Ishikawa (cell line): ENCODE results near the gene PLCG1.

ENCODE experiments used
- CEBPB ChIP-seq: IDR thresholded peaks from 2 replicates; pipeline ENCODE4 v1.6.1; 2012
- CREB1 ChIP-seq: IDR thresholded peaks from 2 replicates; pipeline ENCODE4 v1.6.1; 2012; ENCODE audit warnings: low read depth
- EGR1 ChIP-seq: IDR thresholded peaks from 2 replicates; pipeline ENCODE4 v1.6.1; 2012
- EP300 ChIP-seq: IDR thresholded peaks from 2 replicates; pipeline ENCODE4 v1.6.1; 2012; ENCODE audit warnings: borderline replicate concordance
- FOXM1 ChIP-seq: IDR thresholded peaks from 2 replicates; pipeline ENCODE4 v1.6.1; 2012; ENCODE audit warnings: low read depth, borderline replicate concordance
- MAX ChIP-seq: IDR thresholded peaks from 2 replicates; pipeline ENCODE4 v1.6.1; 2012
- NFIC ChIP-seq: IDR thresholded peaks from 2 replicates; pipeline ENCODE4 v1.6.1; 2012
- RAD21 ChIP-seq: IDR thresholded peaks from 2 replicates; pipeline ENCODE4 v1.6.1; 2012; ENCODE audit warnings: low read depth
- REST ChIP-seq: IDR thresholded peaks from 2 replicates; pipeline ENCODE4 v1.6.1; 2012; ENCODE audit warnings: low read depth, mild to moderate bottlenecking
- TAF1 ChIP-seq: IDR thresholded peaks from 2 replicates; pipeline ENCODE4 v1.6.1; 2012; ENCODE audit warnings: low read depth, mild to moderate bottlenecking
- TCF12 ChIP-seq: IDR thresholded peaks from 2 replicates; pipeline ENCODE4 v1.6.1; 2012; ENCODE audit warnings: low read depth
- TEAD4 ChIP-seq: IDR thresholded peaks from 2 replicates; pipeline ENCODE4 v1.6.1; 2012
- USF1 ChIP-seq: IDR thresholded peaks from 2 replicates; pipeline ENCODE4 v1.6.1; 2012
- YY1 ChIP-seq: IDR thresholded peaks from 2 replicates; pipeline ENCODE4 v1.6.1; 2012; ENCODE audit warnings: low read depth
- ZBTB7A ChIP-seq: IDR thresholded peaks from 2 replicates; pipeline ENCODE4 v1.6.1; 2012; ENCODE audit warnings: low read depth

PLCG1 gene

GRCh38 chr20:41166201-41167117 is 29.1 kb downstream of the PLCG1 start:
- TF ChIP-seq USF1 (no peak), CREB1 (no peak), TEAD4 (no peak), FOXM1 (no peak), EP300 (no peak), YY1 (no peak), NFIC (no peak), ZBTB7A (no peak), TAF1 (no peak), EGR1 (no peak), RAD21 (no peak), REST (no peak), CEBPB (no peak), MAX (no peak), TCF12 (no peak)

DNA sequence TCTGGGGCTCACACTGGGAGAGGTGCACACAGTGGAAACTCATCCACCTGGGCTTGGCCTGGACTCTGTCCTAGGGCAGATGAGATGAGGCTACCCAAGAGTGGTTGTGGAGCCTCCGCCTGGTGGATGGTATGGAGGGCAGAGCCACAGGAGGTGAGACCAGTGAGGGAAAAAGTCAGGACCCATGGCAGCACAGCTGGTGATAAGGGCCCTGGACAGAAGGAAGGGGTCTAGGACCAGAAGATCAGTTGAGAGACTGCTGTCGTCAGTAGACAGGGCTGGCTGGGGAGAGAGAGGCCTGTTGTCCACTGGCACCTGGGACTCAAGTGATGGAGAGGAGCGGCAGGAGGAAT is 29.8 kb downstream of the PLCG1 start:
- TF ChIP-seq EGR1: no peak
- no peak for TF ChIP-seq MAX
- no peak for TF ChIP-seq ZBTB7A
- no peak for TF ChIP-seq EP300
- TF ChIP-seq NFIC: no peak
- TF ChIP-seq FOXM1: no peak
- TF ChIP-seq CREB1: no peak
- TF ChIP-seq TAF1: no peak
- no peak for TF ChIP-seq RAD21
- no peak for TF ChIP-seq TEAD4
- no peak for TF ChIP-seq TCF12
- no peak for TF ChIP-seq YY1
- no peak for TF ChIP-seq USF1
- TF ChIP-seq REST: no peak
- no peak for TF ChIP-seq CEBPB

- no peak for TF ChIP-seq YY1
- no peak for TF ChIP-seq NFIC
- TF ChIP-seq CREB1: no peak
- TF ChIP-seq FOXM1: no peak
- no peak for TF ChIP-seq REST
- TF ChIP-seq TCF12: no peak
- TF ChIP-seq EGR1: no peak
- TF ChIP-seq ZBTB7A: no peak
Measured at GRCh38 chr20:41167481-41168253, 30.3 kb downstream of the PLCG1 start.
